HCT116 (cell line): ENCODE results near the gene GLIPR2. TPM values are rescaled to one million over a fixed set of nuclear protein-coding genes. Genes with fewer than 3 reads are reported as not detected.

Experiments
- ATAC-seq: fragments of 200-7000 bp; cut with Tn5 transposase; 2 replicates; pipeline ENCODE4 v1.9.1; 2020; ENCODE audit warnings: mild to moderate bottlenecking, moderate library complexity
- BruUV-seq: library from RNA; stranded (reverse); fragments of 400-500 nt; replicated peaks from 2 replicates; lab custom pipeline; 2021; lab: Mats Ljungman, UMichigan
- CTCF ChIA-PET: fragments of 300-600 bp; sonication (Branson Sonifier 250); formaldehyde crosslinking; loops from one replicate; lab custom pipeline; 2021; ENCODE audit warnings: antibody characterized with exemption; lab: Charles Lee
- POLR2A ChIA-PET: fragments of 300-600, 350-600 bp; sonication (Branson Sonifier 250); formaldehyde crosslinking; loops from one replicate; lab custom pipeline; 2021; ENCODE audit warnings: antibody characterized with exemption; lab: Charles Lee
- RAD21 ChIA-PET, 2 experiments: fragments of 300-600 bp; sonication (Branson Sonifier 250); formaldehyde crosslinking; loops; one replicate each; lab custom pipeline; 2023; ENCODE audit warnings: low total read pairs in 2 of 2; ENCODE audit not compliant: uncharacterized antibody in 2 of 2, unreplicated experiment in 2 of 2, low non-redundant PET in 1 of 2; lab: Charles Lee
- DNase-seq: peaks from one replicate; pipeline ENCODE4 v3.0.0-alpha.2; 2010; ENCODE audit warnings: low read depth, low spot score
- H2AFZ ChIP-seq: fragments of 200-600 bp; shearing (Covaris generic), sonication (generic); 2 replicates; pipeline ENCODE4 v1.6.1; 2017; ENCODE audit warnings: low read depth, mixed run types, mixed read lengths, antibody characterized with exemption, low read length; ENCODE audit not compliant: poor library complexity, severe bottlenecking
- H3K27ac ChIP-seq: 2 replicates; pipeline ENCODE4 v1.5.1; 2012; ENCODE audit warnings: low read depth, low read length
- H3K27me3 ChIP-seq: fragments of 200-600 bp; sonication (generic); 2 replicates; pipeline ENCODE4 v1.6.1; 2016; ENCODE audit warnings: mixed run types, low read length, mixed read lengths; ENCODE audit not compliant: insufficient read depth
- H3K36me3 ChIP-seq, 2 experiments: fragments of 200-500 bp in 1 of 2; fragments of 200-600 bp in 1 of 2; sonication (Bioruptor generic) in 1 of 2; sonication (generic) in 1 of 2; 2 replicates each; pipeline versions ENCODE4 v1.5.1 to v1.6.1; 2014 to 2016; ENCODE audit warnings: low read length in 2 of 2, inconsistent platforms in 1 of 2, mixed read lengths in 1 of 2, mixed run types in 1 of 2; ENCODE audit not compliant: insufficient read depth in 2 of 2, control insufficient read depth in 1 of 2
- H3K4me1 ChIP-seq, 2 experiments: fragments of 200-600 bp in 1 of 2; sonication (generic) in 1 of 2; 2 replicates each; pipeline versions ENCODE4 v1.5.1 to v1.6.1; 2012 to 2017; ENCODE audit warnings: low read length in 2 of 2, inconsistent platforms in 1 of 2, mild to moderate bottlenecking in 1 of 2, mixed read lengths in 1 of 2, mixed run types in 1 of 2, moderate library complexity in 1 of 2; ENCODE audit not compliant: insufficient read depth in 2 of 2, control insufficient read depth in 1 of 2
- H3K4me2 ChIP-seq: fragments of 200-600 bp; sonication (generic); 2 replicates; pipeline ENCODE4 v1.6.1; 2017; ENCODE audit warnings: mixed run types, low read length, mixed read lengths
- H3K4me3 ChIP-seq, 2 experiments: fragments of 200-600 bp in 1 of 2; sonication (generic) in 1 of 2; replicated peaks in 1 of 2; 2 replicates each; pipeline ENCODE4 v1.5.1; 2011 to 2016; ENCODE audit warnings: low read length in 2 of 2, control low read depth in 1 of 2, low read depth in 1 of 2, mild to moderate bottlenecking in 1 of 2, mixed read lengths in 1 of 2, mixed run types in 1 of 2
- H3K79me2 ChIP-seq: fragments of 200-600 bp; sonication (generic); 2 replicates; pipeline ENCODE4 v1.6.1; 2017; ENCODE audit warnings: mild to moderate bottlenecking, mixed run types, low read length, moderate library complexity, mixed read lengths; ENCODE audit not compliant: insufficient read depth
- H3K9ac ChIP-seq: fragments of 200-600 bp; sonication (generic); 2 replicates; pipeline ENCODE4 v1.6.1; 2016; ENCODE audit warnings: low read length, mixed read lengths
- H3K9me2 ChIP-seq: fragments of 200-600 bp; sonication (generic), shearing (Covaris generic); 2 replicates; pipeline ENCODE4 v1.6.1; 2017; ENCODE audit warnings: mixed run types, mild to moderate bottlenecking, moderate library complexity; ENCODE audit not compliant: insufficient read depth
- H3K9me3 ChIP-seq, 2 experiments: fragments of 200-500 bp in 1 of 2; fragments of 200-600 bp in 1 of 2; sonication (Bioruptor generic) in 1 of 2; sonication (generic) in 1 of 2; 2 replicates each; pipeline ENCODE4 v1.6.1; 2014 to 2017; ENCODE audit warnings: low read length in 2 of 2, mixed read lengths in 2 of 2, inconsistent platforms in 1 of 2, low read depth in 1 of 2, mild to moderate bottlenecking in 1 of 2, mixed run types in 1 of 2, moderate library complexity in 1 of 2; ENCODE audit not compliant: control insufficient read depth in 1 of 2, insufficient read depth in 1 of 2
- H4K20me1 ChIP-seq: fragments of 200-600 bp; sonication (generic), shearing (Covaris generic); 2 replicates; pipeline ENCODE4 v1.6.1; 2017; ENCODE audit warnings: mixed run types, mild to moderate bottlenecking, moderate library complexity; ENCODE audit not compliant: insufficient read depth
- EGR1 ChIP-seq: IDR thresholded peaks from 2 replicates; pipeline ENCODE4 v1.6.1; 2012; ENCODE audit warnings: low read depth
- EZH2phosphoT487 ChIP-seq: fragments of 200-600 bp; IDR thresholded peaks from 2 replicates; pipeline ENCODE4 v1.6.1; 2018; ENCODE audit warnings: antibody characterized with exemption, borderline replicate concordance
- SP1 ChIP-seq: IDR thresholded peaks from 2 replicates; pipeline ENCODE4 v1.6.1; 2012; ENCODE audit warnings: low read depth
- YY1 ChIP-seq: IDR thresholded peaks from 2 replicates; pipeline ENCODE4 v1.6.1; 2011; ENCODE audit warnings: low read length, low read depth, moderate library complexity, mild to moderate bottlenecking; ENCODE audit not compliant: insufficient replicate concordance; ENCODE audit errors: extremely low read depth
- intact Hi-C: fragments of 100-400 bp; cut with micrococcal nuclease; formaldehyde crosslinking; loops from 2 replicates; pipeline ENCODE4 v1.10.0; 2022
- total RNA-seq: library from RNA; stranded (reverse); gene quantifications from one replicate; pipeline ENCODE4 v1.2.1, GENCODE V29; 2021; ENCODE audit not compliant: unreplicated experiment
- TF ChIP-seq, protein P1 (sequence below): IDR thresholded peaks from 2 replicates; pipeline ENCODE4 v1.6.1; 2012
- TF ChIP-seq, protein P2 (sequence below): IDR thresholded peaks from 2 replicates; pipeline ENCODE4 v1.6.1; 2012; ENCODE audit warnings: low read depth
- TF ChIP-seq, protein P3 (sequence below): IDR thresholded peaks from 2 replicates; pipeline ENCODE4 v1.6.1; 2012

GLIPR2 gene
- total RNA-seq, 1 experiment from 2014 or later: 14.5 TPM

- POLR2A ChIA-PET: no interaction called here
- RAD21 ChIA-PET: no interaction called here
- Histone ChIP-seq H3K27ac (no peak overlapping the region), H3K27me3 (no peaks in the 10 kb centered on the region), H3K9ac (no peak overlapping the region), H3K79me2 (no peaks in the 10 kb centered on the region), H3K9me3 (no peaks in the 10 kb centered on the region), H3K4me3 (no peak overlapping the region), H3K4me1 (no peaks in the 10 kb centered on the region), H3K4me2 (no peak overlapping the region), H3K9me2 (no peaks in the 10 kb centered on the region), H2AFZ (no peak overlapping the region), H4K20me1 (no peaks in the 10 kb centered on the region), H3K36me3 (no peaks in the 10 kb centered on the region)
- CTCF ChIA-PET: no interaction called here
- no peak for DNase-seq
- intact Hi-C loops: no loop called here
- TF ChIP-seq SP1 (no peak), EGR1 (no peak), YY1 (no peak), EZH2phosphoT487 (no peak)
- TF ChIP-seq, protein P1, sequence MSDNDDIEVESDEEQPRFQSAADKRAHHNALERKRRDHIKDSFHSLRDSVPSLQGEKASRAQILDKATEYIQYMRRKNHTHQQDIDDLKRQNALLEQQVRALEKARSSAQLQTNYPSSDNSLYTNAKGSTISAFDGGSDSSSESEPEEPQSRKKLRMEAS: no peak
- TF ChIP-seq, protein P2, sequence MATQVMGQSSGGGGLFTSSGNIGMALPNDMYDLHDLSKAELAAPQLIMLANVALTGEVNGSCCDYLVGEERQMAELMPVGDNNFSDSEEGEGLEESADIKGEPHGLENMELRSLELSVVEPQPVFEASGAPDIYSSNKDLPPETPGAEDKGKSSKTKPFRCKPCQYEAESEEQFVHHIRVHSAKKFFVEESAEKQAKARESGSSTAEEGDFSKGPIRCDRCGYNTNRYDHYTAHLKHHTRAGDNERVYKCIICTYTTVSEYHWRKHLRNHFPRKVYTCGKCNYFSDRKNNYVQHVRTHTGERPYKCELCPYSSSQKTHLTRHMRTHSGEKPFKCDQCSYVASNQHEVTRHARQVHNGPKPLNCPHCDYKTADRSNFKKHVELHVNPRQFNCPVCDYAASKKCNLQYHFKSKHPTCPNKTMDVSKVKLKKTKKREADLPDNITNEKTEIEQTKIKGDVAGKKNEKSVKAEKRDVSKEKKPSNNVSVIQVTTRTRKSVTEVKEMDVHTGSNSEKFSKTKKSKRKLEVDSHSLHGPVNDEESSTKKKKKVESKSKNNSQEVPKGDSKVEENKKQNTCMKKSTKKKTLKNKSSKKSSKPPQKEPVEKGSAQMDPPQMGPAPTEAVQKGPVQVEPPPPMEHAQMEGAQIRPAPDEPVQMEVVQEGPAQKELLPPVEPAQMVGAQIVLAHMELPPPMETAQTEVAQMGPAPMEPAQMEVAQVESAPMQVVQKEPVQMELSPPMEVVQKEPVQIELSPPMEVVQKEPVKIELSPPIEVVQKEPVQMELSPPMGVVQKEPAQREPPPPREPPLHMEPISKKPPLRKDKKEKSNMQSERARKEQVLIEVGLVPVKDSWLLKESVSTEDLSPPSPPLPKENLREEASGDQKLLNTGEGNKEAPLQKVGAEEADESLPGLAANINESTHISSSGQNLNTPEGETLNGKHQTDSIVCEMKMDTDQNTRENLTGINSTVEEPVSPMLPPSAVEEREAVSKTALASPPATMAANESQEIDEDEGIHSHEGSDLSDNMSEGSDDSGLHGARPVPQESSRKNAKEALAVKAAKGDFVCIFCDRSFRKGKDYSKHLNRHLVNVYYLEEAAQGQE: no peak
- TF ChIP-seq, protein P3, sequence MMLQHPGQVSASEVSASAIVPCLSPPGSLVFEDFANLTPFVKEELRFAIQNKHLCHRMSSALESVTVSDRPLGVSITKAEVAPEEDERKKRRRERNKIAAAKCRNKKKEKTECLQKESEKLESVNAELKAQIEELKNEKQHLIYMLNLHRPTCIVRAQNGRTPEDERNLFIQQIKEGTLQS: no peak
- ATAC-seq: no peak
- no TSS peak for BruUV-seq
Measured at GRCh38 chr9:36128349-36128748, 8.2 kb upstream of the GLIPR2 start.
